ENCODE data around the gene SEPTIN3.

The SEPTIN3 gene, protein sequence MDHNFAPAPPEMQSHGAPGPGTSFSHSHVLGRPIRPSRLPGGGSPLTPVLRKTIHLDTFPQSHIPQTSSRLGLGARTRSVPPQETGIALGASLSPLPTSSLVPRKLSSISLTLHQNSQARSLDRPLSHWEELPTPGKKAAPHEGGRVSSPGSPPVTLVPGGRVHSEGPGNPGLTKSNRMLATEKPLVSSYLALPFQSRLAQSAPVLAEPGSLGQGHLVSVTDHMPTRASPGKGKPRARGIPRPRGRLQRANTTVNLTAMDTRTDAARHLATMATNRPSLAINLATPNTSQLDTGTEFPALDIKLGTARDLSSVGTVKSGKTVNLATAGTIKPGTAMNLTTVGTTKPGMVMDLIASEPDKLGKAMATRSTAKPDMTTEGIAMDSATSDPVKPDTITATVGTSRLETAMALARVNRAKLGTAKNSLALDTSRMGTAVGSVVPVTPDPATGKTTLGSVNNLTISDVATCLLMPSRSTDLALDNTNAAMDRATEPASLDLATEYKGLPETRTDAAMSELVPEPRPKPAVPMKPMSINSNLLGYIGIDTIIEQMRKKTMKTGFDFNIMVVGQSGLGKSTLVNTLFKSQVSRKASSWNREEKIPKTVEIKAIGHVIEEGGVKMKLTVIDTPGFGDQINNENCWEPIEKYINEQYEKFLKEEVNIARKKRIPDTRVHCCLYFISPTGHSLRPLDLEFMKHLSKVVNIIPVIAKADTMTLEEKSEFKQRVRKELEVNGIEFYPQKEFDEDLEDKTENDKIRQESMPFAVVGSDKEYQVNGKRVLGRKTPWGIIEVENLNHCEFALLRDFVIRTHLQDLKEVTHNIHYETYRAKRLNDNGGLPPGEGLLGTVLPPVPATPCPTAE

DNA sequence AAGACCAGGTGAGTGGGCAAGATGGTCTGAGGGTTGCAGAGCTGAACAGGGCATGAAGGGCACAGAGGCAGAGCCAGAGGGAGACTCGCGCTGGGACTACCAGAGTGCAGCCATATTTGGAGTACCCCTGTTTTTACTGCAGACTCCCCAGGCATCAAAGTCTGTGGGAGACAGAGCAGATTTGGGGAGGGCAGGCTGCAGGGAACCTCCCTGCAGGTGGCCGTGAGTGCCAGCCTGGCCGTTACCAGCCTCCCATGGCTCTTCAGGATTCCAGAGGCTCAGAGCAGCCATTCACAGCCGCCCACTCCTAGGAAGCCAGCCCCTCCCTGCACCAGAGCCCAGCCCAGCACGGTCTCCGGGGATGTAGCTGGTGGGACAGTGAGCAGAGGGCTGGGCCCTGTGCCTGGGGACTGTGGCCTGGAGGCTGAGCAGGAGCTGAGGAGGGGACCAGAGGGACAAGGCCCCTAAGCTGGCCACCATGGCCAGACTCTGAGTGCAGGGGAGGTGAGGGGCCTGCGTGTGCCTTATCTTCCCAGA is at the start of gene SEPTIN3:
TSS of gene SEPTIN3 (plus strand) at position 334 of the 537 bp plus-strand sequence. CDS start 2,050 bp downstream, outside the sequence.
- DNase-seq, result no peak

DNA sequence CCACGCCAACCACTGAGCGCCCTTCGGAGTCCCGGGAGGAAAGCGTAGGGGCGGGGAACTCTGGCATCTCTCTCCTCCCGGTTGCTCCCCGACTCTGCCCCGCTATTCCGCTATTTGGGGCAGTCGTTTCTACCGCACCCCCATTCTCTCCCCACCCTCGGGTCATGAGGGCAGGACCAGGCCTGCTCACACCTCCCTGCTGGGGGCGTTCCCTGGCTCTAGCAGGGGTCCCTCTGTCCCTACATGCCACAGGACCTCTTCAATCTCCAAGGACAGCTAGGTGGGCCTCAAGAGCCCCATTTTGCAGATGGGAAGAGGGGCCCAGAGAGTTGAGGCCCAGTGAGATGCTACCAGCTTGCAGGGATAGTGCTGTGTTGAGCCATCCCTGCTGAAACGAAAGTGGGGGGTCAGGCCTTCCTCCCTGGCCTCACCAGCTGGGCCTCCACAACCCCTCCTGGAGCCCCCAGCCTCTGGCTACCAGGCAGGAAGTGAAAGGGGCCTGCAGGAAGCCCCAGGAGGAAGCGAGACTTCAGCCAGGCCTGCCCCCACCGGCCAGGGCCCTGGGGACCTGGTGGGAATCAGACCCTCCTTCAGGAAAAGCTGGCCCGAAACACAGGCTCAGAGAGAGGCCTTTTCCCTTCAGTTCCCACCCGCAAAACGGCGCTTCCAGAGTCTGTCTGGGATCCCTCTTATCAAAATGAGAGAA is 48.8 kb upstream of the SEPTIN3 start:
- DNase-seq, result no peak

DNA sequence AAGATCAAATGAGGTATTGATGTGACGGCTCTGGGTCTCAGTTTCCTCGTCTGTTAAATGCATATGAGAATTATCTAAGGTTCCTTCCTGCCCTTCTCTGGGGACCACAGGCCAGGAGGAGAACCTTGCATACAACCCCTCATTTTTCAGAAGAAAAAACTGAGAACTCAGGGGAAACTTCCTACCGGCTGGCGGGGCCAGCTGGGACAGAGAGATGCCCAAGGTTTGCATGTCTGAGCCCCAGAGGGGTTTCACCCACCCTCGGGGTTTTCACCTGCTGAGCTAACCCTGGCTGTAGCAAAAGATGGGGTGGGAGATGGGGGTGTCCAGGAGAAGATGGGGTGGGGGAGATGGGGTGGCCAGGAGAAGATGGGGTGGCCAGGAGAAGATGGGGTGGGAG is 46.9 kb upstream of the SEPTIN3 start:
- DNase-seq, result no peak

DNA sequence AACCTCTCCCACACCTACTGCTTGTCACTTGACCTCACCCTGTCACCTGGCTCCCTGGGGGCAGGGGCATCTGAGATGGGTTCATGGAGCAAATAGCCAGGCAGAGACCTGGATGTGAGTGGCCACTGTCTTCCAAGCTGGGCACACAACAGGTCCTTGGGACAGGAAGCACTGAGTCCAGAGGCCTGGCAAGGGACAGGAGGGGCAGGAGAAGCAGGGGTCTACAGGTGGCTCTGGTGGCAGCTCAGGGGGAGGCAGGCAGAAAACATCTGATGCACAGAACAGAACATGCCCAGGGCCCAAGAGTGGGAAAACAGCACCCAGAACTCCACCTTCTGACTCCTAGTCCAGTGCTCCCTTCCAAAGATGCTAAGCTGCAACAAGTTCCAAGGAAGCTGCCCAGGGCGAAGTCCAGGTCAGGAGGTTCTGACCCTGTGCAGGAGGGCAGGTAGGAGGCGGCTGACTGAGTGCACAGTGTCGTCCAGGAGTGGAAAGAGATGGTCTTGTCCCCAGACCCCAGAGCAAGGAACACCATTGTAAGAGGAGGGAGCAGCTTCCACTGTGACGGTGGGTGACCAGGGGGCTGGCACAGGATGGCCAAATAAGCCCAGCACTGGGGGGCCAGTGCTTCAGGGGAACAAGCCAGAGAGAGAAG is 46.2 kb upstream of the SEPTIN3 start:
- no peak for DNase-seq

DNA sequence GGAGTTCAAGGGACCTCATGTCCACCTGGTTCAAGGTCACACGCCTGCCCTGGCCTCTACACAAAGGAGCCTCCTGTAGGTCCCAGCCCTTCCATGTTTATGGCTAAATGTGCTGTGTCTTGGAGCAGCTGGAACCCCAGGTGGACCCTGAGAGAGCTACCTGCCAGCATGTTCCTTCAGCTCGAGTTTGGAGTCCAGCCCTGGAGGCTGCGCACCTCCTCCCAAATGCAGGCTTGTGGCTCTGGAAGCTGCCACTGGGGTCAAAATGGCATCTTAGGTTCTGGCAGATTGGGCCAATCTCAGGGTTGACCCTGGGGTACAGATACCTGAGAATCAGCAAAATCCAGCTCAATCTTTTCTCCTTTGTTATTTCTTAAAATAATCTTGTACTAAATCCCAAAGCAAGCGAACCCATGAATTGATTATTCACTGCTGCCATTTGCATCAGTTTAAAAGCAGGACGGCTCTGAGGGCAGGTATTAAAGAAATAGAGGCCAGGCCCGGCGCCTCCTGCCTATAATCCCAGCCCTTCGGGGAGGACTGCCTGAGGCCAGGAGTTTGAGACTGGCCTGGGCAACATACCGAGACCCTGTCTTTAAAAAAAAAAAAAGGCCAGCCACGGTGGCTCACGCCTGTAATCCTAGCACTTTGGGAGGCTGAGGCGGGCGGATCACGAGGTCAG is 45.5 kb upstream of the SEPTIN3 start:
- no peak for DNase-seq

DNA sequence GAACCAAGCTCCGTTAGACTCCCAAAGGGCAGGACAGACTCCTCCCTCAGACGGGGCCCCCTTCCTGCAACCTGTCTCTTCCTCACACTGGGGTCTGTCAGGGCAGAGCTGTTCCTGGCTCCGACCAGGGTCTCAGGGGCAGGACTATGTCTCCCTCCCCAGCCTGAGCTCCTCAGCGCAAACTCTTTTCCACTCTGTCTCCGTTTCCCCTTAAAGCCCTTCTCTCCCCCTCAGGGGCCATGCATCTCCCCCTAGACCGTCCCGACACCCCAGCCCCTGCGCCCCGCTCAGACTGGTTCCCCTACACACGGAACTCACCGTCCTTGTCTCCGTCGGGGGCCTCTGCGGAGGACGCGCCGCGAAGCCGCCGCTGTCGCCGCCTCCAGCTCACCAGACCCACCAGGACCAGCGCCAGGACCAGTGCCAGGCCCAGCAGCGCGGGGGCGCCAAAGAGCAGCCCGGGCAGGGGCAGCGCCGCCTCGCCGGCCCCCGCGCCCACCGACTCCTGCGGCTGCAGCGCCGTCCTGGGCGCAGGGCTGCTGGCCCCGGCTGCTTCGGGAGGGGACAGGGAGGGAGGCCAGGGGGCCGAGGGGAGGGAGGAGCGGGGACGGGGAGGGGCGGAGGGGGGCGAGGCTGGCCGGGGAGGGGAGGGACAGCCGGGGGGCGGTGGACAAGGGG is 43.3 kb upstream of the SEPTIN3 start:
- peak; percentile 26 to 39 for DNase-seq

DNA sequence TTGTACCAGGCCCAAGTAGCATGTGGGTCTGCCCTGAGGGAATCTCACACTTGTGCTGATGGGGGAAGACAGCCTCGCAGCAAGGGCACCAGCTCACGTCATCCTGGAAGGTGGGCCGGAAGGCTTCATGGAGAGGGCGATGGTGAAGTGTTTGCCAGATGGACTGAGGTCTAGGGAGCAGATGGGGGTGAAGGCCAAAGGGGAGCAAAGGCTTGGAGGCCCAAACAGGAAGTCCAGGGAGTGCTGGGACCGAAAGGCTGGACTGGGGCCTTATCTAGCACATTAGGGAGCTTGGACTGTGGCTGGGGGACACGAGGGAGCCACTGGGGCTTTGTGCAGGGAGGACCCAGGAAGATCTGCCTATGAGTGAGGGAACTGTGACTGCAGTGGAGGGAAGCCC is 41.4 kb upstream of the SEPTIN3 start:
- DNase-seq, result no peak

DNA sequence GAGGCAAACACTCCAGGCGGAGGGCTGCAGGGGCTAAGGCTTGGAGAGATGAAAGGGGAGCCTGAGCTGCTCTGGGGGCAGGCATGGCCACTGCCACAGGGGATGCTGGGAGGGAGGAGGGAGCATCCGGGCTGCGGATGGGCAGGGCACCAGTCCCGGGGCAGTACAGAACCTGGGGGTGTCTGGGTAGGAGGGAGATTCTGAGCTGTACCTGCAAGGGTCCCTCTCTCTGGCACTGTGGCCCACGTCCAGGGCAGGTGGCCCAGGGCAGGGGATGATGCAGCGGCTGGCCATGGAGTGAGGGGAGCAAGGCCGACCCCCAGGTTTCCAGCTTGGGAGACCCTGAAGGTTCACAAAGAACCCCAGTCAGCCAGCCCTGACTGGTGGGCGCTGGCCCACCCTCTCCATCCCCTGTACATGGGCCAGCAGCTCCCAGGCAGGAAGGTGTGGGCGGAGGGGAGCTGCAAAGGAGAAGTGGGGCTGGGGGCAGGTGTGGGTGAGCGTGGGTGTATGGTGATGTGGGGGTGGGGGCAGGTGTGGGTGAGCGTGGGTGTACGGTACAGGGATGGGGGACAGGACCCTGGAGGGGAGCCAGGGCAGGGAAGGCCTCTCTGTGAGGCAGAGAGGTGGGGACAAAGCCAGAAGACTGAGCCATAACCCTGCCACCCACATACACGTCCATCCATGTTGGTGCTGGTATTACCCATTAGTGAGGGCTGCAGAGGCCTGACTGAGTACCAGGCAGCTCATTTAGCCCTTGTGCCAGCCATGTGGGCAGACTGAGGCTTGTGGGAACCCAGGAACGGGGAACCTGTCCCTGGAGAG is 40.4 kb upstream of the SEPTIN3 start:
- DNase-seq, result no peak

DNA sequence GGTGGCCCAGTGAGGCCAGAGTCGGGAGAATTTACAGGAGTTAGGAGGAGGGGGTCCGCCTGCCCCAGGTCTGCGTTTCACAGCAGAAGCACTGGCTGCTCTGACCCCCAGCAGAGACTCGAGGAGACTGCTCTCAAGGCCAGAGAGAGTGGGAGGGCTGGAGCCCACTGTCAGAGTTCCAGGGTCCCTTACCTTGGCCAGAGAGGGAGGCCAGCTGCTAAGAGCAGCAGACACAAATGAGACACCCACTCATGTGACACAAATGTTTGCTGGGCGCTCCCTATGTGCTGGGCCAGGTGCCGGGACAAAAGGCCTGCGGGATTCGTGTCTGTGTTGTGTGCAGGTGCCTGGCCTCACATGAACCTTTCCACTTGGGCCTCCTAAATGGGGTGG is 39.8 kb upstream of the SEPTIN3 start:
- no peak for DNase-seq

DNA sequence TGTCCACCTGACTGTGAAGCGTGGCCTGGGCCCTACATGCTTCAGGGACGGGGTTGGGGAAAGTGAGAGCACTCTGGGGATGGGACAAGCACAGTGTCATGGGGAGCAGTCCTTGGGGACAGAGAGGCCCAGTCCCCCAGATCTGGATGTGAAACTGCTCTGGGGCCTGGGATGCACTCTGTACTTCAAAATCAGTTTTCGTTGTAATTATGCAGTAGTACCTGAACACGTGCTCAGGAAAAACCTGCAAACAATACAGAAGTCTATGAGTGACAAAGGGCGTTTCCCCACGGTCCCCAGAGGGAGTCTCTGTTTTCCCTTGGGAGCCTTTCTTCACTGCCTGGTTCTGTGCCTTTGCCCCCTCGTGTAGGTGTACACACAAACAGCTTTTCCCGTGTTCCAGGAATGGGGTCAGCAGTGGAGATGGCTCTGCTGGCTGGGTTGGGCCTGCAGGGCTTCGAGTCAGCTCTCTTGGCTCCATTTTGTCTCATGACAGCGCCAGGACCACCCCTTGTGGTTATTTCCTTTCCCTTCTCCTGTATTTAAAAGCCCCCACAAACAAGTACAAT is 37.5 kb upstream of the SEPTIN3 start:
- DNase-seq, result no peak

DNA sequence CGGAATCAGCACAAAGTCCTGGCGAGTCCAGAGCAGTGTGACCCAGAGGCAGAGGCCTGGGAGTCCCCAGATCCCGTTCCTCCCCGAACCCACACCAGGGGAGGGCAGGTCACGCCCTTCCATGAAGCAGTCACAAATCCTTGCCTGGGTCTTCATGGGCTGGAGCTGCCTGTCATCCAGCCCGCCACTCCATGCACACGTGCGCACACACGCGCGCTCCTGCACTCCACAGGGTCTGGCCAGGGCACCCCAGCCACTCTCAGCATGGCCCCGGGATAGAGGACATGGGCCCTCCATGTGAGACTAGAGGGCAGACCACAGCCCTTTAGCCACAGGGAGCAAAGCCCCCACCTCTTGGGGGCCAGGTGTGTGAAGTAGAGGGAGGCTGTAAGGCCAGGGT is 36.9 kb upstream of the SEPTIN3 start:
- DNase-seq, result no peak

DNA sequence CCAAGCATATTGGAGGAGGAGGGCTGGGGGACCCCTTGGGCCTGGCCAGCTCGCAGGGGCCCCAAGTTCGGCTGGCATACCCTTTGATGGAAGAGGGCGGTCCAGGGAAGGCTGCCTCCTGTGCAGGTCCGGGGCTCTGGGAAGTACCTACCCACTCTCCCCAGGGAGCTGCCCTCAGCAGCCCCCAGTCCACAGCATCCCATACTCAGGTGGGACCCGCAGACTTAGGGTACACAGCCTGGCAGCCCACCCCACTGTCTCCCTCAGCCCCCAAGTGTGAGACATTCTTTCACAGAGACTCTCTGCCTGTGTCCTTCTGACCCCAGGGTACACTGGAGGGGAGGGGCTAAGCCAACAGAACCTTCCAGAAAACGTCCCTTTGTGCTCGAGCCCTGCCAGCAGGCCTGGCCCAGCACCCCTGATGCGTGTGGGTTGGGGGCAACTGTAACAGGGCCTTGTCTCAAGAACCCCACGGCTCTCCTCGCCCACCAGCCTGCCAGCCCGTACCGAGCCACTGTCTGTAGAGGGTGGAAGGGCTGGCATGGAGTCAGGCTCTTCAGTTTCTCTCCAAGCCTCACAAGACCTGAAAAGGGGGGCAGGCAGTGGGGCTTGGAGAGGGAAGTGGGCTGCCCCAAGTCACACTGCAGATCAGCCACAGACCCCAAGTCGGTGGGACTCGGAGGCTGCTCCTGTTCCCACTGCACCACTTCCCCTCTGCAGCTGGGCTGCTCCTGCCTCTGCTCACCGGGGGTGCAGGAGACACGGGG is 35.6 kb upstream of the SEPTIN3 start:
- no peak for DNase-seq

DNA sequence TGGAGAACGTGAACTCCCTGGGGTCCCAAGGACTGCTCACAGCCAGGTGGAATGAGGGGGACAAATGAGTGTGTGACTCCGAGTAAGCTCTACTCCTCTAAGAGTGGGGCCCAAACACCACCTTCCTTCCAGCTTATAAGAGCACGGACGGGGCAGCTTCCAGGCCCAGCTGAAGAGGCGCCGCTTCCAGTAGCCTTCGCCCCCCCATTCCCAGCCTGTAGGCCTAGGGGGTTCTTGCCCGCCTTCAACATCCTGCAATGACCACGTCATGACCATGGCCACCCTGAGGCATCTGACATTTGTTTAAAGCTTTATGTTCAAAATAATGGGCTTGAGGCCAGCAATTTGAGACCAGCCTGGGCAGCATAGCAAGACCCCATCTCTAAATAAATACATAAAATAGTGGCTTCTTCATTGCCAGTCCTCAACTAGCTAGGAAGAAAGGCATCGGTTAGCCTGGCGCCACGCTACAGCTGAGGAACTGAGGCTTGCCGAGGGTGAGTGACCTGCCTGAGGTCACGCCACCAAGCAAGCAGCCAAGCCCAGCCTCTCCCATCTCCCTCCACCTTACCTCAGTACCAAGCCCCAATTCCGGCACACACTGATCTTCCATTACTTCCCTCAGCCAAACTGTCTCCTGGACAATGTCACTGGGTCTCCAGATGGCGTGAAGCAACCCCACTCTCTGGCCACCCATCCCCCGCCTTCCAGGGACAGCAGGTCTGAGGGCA is 34.8 kb upstream of the SEPTIN3 start:
- DNase-seq, result no peak

DNA sequence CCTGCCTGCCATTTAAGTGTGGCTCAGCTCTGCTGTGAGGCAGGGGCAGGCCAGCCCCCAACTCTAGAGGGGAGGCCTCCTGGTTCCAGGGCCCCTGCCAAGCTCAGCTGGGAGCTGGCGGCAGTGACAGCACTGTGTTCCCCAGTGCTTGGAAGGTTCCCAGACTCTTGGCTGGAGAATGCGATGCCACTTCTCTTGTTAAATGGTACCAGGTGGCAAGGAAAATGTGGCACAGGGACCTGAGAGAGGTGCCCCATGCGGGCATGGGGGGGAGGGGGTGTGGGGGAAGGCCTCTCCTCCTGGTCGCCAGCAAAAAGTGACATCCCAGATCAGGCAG is 34.3 kb upstream of the SEPTIN3 start:
- no peak for DNase-seq

DNA sequence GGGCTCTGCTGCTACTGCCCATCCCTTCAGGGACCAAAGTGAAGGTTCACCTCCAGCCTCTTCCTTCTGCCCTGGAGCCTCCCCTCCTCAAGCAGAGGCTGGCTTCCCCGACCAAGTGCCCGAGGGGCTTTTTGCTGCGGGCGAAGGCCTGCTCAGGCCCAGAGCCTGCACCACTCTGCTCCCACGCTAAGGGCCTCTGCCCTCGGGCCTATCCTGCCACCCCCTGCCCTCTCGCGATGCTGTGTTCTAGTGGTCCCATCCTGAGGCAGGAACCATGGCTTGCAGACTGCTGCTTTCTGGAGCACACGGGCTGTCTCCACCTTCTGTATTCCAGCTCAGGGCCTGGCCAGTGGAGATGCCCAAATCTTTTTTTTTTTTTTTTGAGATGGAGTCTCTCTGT is 33.7 kb upstream of the SEPTIN3 start:
- DNase-seq, result no peak

DNA sequence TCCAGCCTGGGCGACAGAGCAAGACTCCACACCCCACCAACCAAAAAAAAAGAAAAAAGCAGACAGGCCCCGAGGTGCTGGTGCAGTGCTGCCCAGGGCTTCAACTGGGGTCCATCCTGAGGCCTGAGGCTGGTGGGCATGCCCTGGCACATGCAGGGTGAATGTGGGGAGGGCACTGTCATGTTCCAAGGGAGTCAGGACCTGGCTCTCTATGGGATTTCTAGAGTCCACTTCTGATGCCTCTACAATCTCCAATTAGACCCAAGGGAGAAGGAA is 32.4 kb upstream of the SEPTIN3 start:
- no peak for DNase-seq

DNA sequence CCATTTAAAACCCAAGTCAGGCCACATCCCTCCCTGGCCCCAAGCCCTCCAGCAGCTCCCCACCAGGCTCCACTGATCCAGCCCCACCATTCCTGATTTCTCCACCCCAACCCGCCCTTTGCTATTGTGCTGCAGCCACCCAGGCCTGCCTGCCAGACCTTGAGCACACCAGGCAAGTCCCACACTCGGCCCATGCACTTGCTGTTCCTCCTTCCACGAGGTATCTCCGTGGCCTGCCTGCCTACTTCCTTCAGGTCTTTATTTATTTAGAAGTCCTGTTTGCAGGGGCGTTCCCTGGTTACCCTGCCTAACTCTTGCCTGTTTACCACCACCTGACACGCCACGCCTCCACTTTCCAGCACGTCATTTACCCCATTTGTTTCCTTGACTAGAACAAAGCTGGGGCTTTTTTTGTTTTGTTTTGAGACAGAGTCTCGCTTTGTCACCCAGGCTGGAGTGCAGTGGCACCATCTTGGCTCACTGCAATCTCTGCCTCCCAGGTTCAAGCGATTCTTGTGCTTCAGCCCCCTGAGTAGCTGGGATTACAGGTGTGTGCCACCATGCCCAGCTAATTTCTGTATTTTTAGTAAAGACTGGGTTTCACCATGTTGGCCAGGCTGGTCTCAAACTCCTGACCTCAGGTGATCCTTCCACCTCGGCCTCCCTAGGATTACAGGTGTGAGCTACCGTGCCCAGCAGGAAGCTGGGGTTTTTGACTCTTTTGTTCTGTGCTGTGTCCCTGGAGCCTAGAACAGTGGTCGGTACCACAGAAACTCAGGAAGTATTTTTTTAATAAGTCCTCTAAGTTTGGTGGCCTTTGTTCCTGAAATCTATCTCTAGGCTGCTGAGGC is 29.0 kb upstream of the SEPTIN3 start:
- DNase-seq, result no peak

Measured in bone marrow (tissue), 2 donors.